Inflammatory macrophage (primary cell): ENCODE measurements around the gene CASZ1.

Source experiments
- DNase-seq, 2 donors: peaks; one replicate each; pipeline ENCODE4 v3.0.0-alpha.2; 2020 to 2022

CASZ1 gene

DNA sequence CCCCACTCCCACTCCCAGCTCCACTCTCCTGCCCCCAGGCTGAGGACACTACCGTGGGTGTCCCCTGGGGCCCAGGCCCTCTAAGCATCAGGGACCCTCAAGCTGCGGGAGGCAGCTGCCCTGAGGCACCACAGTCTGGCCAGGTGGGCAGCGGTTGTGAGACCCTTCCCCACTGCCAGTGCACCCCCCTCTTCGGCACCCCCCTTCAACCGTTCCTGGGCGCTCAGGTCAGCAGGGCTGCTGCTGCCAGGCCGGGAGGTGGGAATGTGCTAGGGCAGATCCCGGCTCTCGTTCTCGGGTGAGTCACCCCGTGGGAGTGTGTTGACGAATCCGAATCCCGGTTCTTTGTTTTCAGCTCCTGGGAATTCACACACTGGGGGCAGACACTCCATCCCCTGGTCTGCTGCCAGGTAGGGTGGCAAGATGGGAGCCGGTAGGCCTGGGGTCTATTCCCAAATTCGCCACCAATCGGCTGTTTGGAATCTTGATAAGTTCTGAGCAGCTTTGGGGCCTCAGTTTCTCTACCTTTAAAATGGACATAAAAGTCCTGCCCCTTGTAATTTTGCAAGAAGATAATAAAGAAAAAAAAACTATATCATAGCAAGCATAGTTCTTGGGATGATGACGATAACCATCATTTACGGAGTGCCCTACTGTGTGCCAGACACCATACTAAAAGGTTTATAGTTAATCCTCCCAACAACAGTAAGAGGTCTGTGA, 28.5 kb upstream of the CASZ1 start:
- no peak for DNase-seq

- DNase-seq: no peak
Observed at GRCh38 chr1:10823000-10823401, 26.6 kb upstream of the CASZ1 start.

- DNase-seq: no peak
Observed at GRCh38 chr1:10821388-10821787, 24.9 kb upstream of the CASZ1 start.

DNA sequence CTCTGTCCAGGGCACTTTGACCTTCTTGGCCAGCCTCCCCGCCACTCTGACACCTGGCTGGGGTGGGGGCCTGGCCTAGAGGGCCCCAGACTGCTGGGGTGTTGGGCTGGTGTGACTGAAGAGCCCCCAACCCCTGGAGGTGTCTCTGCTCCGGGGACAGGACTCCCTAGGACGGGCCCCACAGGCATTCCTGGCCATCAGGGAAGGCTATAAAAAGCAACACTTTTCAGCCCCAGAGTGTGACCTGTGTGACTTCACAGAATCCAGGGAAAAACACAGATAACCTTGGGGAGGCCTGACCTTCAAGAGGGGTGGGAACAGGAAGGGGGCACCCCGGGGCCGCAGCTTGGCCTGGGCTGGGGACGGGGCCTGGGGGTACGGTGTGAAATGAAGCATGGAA, 24.0 kb upstream of the CASZ1 start:
- no peak for DNase-seq

GRCh38 chr1:10819198-10819901, 22.9 kb upstream of the CASZ1 start:
- DNase-seq: no peak

DNA sequence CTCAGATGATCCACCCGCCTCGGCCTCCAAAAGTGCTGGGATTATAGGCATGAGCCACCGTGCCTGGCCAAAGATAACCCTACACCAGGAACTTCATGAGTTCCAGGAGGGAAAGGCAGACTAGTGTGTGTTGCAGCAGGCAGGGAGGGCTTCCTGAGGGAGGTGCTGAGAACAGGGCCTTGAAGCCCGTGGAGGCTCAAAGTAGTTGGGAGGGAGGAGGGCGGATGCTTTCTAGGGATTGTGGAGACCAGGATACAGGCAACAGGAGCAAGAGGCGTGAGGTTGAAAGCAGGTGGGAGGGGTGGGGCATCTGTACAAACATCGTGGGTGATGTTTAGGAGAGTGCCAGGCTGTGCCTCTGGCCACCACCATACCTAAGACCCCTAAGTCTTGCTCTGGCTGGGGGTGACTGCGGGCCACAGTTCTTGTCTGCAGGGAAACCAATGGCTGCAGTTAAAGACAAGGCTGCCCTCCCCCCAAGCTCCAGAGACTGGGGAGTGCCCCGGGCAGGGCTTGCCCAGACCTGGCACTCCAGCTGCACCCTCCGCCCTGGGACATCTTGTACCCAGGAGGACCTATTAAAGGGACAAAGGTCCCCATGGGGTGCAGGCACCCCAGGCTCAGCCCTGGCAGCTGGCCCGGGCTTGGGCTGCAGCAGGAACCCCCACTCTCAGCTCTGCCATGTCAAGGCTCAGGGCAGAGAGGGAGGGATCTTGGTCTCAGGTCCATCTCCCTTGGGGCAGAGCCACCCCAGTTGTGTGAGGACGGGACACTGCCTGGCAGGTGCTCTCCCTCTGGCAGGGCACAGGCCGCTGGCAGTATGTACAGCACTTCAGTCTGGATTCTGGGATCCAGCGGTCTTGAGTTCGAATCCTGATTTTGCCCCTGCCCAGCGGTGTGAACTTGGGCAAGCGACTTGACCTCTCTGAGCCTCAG, 22.1 kb upstream of the CASZ1 start:
- no peak for DNase-seq

- no peak for DNase-seq
Observed at GRCh38 chr1:10816743-10817369, 20.4 kb upstream of the CASZ1 start.

DNA sequence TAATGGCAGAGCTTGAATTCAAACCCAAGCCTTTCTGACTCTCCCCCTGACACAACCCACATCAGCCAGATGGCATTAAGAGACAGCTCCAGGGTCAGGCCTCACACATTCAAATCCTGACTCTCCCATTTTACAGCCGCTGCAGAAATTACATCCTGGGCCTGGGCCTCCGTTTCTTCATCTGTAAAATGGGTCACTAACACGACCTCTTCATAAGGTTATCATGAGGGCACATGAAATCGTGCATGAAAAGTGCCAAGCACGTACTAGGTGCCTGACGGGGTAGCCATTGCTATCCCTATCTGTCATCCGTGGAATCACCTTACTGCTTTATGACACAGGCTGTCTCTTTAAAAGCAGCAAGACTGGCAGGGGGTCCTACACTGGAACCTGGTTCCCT, 19.8 kb upstream of the CASZ1 start:
- no peak for DNase-seq

GRCh38 chr1:10815858-10816195, 19.4 kb upstream of the CASZ1 start:
- DNase-seq: no peak

GRCh38 chr1:10814976-10815857, 18.8 kb upstream of the CASZ1 start:
- no peak for DNase-seq

DNA sequence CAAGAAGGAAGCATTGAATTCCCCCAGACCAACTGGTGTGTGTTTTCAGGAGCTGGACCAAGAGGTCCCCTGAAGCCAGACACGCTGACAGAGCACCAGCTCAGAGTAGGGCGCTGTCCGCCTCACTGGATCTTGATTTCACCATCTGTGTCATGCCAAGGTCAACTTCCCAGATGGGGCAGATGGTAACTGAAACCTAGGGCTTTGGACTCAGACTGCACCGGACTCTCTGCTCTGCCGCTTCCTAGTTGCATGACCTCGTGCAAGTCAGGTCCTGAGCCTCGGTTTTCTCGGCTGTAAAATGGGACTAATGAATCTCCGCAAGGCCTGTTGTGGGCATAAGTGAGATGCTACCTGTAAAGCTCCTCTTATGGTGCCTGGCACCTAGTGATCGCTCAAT, 17.9 kb upstream of the CASZ1 start:
- no peak for DNase-seq

DNA sequence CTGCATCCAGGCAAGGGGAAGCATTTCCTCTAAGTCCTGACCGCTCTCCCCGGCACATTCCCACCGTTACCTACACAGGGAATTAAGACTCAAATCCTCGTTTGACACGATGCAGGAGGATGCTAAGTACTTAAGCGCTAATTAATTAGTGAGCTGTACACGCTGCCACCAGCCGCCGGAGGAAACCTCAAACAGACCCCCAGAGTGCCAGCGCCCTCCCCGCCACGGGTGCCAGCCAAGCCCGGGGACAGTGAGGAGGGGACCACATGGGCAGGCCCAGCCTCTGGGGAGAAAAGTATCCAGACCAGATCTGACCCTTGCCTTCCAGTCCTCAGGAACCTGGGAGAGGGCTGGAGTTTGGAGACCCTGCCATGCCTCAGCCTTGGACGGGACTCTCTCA, 17.4 kb upstream of the CASZ1 start:
- DNase-seq: no peak

GRCh38 chr1:10812387-10812915, 16.0 kb upstream of the CASZ1 start:
- DNase-seq: no peak

GRCh38 chr1:10808441-10808840, 12.0 kb upstream of the CASZ1 start:
- DNase-seq: no peak

DNA sequence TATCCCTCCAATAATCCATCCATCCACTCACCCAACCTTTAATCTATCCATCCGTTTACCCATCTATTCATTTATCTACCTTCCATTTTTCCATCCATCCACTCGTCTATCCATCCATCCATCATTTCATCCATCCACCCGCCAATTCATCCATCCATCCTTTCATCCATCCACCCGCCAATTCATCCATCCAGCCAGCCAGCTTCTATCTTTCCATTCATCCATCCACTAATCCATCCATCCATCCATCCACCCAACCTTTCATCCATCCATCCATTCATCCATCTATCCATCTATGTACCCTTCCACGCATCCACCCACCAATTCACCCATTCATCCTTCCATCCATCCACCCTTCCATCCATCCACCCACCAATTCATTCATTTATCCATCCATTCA, 10.5 kb upstream of the CASZ1 start:
- DNase-seq: no peak

- no peak for DNase-seq
Observed at GRCh38 chr1:10803971-10804820, 7.8 kb upstream of the CASZ1 start.

- no peak for DNase-seq
Observed at GRCh38 chr1:10802944-10803715, 6.7 kb upstream of the CASZ1 start.

GRCh38 chr1:10800778-10801177, 4.3 kb upstream of the CASZ1 start:
- DNase-seq: no peak

DNA sequence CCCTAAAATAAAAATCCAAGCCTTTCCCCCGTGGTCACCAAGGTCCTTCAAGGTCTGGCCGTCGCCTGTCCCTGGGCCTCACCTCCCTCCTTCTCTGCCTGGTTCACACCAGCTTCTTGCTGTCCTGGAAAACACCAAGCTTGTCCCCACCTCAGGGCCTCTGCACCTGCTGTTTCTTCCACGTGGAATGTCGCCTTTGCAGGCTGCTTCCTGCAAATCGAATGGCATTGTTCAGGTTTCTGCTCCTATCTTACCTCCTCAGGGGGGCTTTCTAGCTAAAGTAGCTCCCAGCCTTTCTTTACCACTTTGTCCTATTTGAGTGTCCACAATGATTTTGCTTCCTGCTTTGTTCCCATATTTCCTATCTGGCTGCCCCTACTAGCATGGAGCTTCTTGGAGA, 3.3 kb upstream of the CASZ1 start:
- DNase-seq: no peak
